Spleen (tissue), 7 donors: Measurements from ENCODE around the gene KAT8.
"Not testable (repeated sequence)": the region's sequence is repeated elsewhere in the genome, so short reads cannot be mapped to it uniquely, and the experiment has no call there.

Experiments used
- POLR2A ChIP-seq, 3 donors: fragments of 450-650 bp; IDR thresholded peaks; one replicate each; pipeline ENCODE4 v1.5.1; 2017; ENCODE audit warnings: antibody characterized with exemption in 3 of 3, mild to moderate bottlenecking in 1 of 3
- POLR2AphosphoS5 ChIP-seq, 3 donors: sonication (generic); formaldehyde crosslinking; IDR thresholded peaks; one replicate each; pipeline ENCODE4 v1.5.1; 2017; ENCODE audit warnings: antibody characterized with exemption in 3 of 3
- TF ChIP-seq, protein P1 (sequence below), 11 experiments: fragments of 200-600 bp in 7 of 11; fragments of 450-650 bp in 4 of 11; sonication (generic) in 4 of 11; IDR thresholded peaks in 8 of 11; conservative IDR thresholded peaks in 3 of 11; 1 replicate in 7 of 11; 2 replicates in 4 of 11; pipeline versions ENCODE4 v1.4.0 to v1.8.0; 2016 to 2021; ENCODE audit warnings: antibody characterized with exemption in 11 of 11, inconsistent platforms in 4 of 11, mild to moderate bottlenecking in 1 of 11
- donor health status: DM: no; HTN: no; CAD: no; lungs with moderate emphysema.
- donor health status: DM: no; HTN: no; CAD: no.
- donor health status: DM: no; HTN: no; CAD: no.

DNA sequence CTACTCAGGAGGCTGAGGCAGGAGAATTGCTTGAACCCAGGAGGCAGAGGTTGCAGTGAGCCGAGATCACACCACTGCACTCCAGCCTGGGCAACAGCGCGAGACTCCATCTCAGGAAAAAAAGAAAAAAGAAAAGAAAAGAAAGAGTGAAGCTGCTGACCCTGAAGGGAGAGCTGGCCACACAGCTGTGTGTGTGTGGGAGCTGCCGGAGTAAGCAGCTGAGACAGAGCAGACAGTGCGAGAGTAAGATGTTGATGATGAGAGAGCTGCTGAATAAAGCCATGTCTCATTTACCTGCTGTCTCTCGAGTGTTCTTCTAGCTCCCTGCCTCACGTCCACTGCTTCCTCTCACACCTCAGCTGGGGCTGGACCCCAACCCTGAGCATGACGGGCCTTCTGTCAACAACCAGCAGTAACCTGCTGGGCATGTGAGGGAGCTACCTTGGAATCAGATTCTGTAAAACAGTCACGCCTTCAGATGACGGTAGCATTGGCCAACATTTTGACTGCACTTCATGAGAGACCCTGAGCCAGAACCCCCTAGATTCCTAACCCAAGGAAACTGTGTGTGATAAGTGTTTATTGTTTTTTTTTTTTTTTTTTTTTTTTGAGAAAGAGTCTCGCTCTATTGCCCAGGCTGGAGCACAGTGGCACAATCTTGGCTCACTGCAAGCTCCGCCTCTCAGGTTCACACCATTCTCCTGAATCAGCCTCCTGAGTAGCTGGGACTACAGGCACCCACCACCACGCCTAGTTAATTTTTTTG lies 16.4 kb upstream of the KAT8 start:
- not testable (repeated sequence) for TF ChIP-seq POLR2A, POLR2AphosphoS5 (IDR thresholded peaks at IDR 0.05)
- TF ChIP-seq, protein P1, sequence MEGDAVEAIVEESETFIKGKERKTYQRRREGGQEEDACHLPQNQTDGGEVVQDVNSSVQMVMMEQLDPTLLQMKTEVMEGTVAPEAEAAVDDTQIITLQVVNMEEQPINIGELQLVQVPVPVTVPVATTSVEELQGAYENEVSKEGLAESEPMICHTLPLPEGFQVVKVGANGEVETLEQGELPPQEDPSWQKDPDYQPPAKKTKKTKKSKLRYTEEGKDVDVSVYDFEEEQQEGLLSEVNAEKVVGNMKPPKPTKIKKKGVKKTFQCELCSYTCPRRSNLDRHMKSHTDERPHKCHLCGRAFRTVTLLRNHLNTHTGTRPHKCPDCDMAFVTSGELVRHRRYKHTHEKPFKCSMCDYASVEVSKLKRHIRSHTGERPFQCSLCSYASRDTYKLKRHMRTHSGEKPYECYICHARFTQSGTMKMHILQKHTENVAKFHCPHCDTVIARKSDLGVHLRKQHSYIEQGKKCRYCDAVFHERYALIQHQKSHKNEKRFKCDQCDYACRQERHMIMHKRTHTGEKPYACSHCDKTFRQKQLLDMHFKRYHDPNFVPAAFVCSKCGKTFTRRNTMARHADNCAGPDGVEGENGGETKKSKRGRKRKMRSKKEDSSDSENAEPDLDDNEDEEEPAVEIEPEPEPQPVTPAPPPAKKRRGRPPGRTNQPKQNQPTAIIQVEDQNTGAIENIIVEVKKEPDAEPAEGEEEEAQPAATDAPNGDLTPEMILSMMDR (IDR thresholded peaks at IDR 0.05 in 8 of 11, conservative IDR thresholded peaks at IDR 0.05 in 3 of 11) = not testable (repeated sequence)
